SK-N-SH treated with all-trans-retinoic acid at 6 μM for 48 hours (cell line): ENCODE data around the gene CSNK2B.

ENCODE experiments used
- ESRRG ChIP-seq: fragments of 250-450 bp; sonication (Bioruptor Pico); IDR thresholded peaks from 2 replicates; pipeline ENCODE4 v1.6.1; 2021; ENCODE audit warnings: mild to moderate bottlenecking
- OSR1 ChIP-seq: fragments of 250-450 bp; sonication (Bioruptor Pico); IDR thresholded peaks from 2 replicates; pipeline ENCODE4 v1.8.0; 2022; ENCODE audit warnings: moderate library complexity, mild to moderate bottlenecking, inconsistent platforms
- TF ChIP-seq, protein P1 (sequence below): fragments of 250-450 bp; sonication (Bioruptor Pico); IDR thresholded peaks from 2 replicates; pipeline ENCODE4 v1.8.0; 2020; ENCODE audit warnings: mild to moderate bottlenecking, moderate library complexity, borderline replicate concordance

DNA sequence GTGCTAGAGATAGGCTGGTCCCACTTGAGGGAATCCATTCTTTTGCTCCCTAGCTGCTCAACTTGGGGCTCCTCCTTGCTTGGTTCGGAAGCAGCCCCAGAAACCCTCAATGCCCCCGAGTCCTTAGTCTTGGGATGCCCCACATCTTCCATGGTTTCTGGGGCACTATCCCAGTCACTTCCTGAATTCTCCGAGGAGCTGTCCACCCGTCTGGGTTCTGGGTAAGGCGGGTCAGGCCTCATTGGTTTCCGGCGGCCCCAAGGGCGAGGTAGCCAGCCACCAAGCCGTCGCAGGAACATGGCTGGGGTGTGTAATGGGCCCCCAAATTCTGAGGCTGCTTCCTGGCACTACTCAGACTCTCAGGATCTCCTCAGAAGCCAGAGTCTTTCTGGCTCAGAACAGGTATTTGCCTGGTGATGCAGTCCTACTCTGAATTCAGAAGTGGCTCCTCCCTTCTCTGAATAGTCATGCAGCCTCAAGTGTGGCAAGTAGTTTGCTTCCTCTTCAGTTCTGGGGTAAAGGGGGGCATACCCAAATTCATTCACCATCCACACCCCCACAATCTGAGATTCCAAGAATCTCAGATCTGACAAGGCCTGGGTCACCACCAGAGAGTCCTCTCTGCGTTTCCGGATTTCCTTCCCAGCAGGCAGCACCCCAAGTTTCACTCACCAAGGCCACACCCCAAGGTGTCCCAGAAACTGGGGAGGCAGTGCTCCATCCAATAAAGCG is 6.1 kb upstream of the CSNK2B start:
- TF ChIP-seq ESRRG (CRISPR knock-in tag): no peak
- TF ChIP-seq OSR1 (CRISPR knock-in tag): no peak
- TF ChIP-seq, protein P1, sequence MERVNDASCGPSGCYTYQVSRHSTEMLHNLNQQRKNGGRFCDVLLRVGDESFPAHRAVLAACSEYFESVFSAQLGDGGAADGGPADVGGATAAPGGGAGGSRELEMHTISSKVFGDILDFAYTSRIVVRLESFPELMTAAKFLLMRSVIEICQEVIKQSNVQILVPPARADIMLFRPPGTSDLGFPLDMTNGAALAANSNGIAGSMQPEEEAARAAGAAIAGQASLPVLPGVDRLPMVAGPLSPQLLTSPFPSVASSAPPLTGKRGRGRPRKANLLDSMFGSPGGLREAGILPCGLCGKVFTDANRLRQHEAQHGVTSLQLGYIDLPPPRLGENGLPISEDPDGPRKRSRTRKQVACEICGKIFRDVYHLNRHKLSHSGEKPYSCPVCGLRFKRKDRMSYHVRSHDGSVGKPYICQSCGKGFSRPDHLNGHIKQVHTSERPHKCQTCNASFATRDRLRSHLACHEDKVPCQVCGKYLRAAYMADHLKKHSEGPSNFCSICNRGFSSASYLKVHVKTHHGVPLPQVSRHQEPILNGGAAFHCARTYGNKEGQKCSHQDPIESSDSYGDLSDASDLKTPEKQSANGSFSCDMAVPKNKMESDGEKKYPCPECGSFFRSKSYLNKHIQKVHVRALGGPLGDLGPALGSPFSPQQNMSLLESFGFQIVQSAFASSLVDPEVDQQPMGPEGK (CRISPR knock-in tag): no peak
